NT2/D1 (cell line): ENCODE data around the gene SPINT2.

Experiments used
- YY1 ChIP-seq: IDR thresholded peaks from 2 replicates; pipeline ENCODE4 v1.6.1; 2011; ENCODE audit not compliant: insufficient read length, insufficient read depth
- ZNF274 ChIP-seq: IDR thresholded peaks from 2 replicates; pipeline ENCODE4 v1.6.1; 2011; ENCODE audit warnings: mild to moderate bottlenecking, low read depth, low read length

DNA sequence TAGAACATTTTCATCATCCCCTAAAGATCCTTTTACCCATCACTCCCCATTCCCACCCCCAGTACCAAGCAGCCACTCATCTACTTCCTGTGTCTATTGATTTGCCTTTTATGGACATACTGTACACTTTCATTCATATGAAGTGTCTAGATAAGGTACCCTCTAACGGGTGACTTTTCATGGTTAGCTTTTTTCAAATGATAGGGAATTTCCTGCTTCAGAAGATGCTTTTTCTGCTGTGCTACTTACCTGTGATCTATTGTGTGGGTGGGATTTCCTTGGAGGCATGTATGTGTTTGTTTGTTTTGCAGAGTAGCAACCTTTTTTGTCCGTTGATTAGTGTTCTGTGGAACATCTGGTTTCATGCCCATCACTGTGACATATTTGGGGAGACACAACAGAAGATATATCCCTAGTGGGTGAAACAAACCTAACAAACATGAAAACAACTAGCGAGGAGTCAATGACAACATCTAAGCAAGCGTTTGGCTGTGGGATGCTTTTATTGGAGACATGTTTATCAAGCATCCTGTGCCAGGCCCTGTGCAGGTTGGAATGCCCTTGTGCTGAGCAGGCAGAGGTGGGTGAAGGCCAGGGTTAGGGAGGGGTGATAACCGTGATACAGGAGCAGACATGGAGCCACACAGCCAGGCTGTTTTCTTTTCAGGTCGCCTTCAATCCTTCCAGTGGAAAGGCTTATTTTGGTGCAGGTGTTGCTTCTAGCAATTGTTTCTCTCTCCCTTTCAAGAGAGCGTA lies 17.6 kb downstream of the SPINT2 start:
- TF ChIP-seq ZNF274 (no peak), YY1 (no peak)
